CD4-positive, alpha-beta T cell treated with Interleukin-17A for 4 hours (primary cell): ENCODE data around the gene NT5DC4.

ENCODE experiments used
- DNase-seq: peaks from one replicate; pipeline ENCODE4 v3.0.0-alpha.2; 2020; ENCODE audit warnings: mixed read lengths

NT5DC4 gene

DNA sequence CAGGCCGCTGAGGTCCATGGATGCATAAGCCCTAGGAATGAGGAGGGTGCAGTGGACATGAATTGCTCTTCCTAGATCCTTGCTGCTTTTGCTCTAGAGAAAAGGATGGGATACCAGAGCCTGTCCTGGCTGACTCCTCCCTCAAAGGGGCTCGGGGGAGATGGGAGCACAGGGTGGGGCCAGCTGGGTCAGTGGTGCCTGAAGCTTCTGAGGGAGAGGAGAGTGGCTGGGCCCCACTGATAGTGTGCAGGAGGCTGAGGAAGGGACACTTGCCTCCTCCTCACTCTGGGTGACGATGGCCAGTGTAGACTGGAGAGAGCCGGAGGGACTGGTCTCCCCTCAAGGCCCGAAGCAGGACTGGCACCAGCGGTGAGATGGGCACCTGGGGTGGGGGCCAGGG, at the start of gene NT5DC4:
Gene NT5DC4 (plus strand): TSS at position 236 of the 400 bp plus-strand sequence. CDS start 60 bp downstream, at position 296.
- no peak for DNase-seq

DNA sequence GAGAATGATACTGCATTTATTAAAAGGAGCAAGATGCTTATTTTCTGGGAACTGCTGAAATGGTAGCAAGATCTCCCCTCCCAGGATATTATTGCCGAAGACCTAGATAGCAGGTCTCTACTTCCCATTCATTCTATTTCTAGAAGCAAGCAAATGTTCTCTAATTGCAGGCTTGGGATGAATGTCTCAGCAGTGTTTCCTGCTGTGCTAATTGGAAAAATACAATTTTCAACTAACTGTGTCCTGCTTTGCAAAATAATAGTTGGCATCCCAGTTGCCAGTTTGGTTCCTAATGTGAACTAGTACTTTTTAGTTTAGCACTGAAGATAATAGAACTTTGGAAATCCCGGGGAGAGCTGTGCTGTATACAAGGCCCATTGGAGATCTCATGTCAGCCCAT, 49.0 kb upstream of the NT5DC4 start:
- DNase-seq, result no peak

DNA sequence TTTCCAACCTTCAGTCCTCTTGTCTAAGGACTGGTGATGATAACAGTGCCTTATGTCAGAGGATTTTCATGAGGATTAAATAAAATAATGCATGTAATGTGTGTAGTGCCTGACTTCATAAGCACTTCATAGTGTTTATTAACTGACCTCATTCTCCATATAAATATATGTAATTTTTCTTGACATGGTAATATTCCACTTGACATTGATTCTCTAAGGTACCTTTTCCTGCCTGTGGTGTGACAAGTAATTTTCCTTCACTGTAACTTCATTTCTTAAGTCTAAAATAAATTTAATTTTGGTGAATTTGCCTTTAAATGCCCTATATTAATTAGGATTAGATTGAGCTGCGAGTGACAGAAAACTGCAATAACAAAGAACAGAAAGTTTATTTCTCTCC, 47.8 kb upstream of the NT5DC4 start:
- no peak for DNase-seq

DNA sequence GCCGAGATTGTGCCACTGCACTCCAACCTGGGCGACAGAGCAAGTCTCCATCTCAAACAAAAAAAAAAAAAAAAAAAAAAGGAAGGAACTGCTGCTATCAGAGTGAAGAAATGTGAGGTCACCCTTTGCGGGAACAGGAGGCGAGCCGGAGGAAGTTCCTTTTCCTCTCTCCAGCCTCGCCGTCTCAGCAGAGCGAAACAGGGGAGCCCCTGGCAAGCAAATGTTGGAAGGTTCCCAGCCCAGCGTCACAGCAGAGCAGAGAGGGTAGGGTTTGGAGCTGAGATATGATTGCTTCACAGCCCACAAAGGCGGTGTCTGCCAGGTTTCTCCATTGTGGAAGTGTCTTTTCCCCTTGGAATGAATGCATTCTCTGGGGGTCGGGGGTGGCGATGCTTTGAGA, 46.6 kb upstream of the NT5DC4 start:
- DNase-seq, result no peak

DNA sequence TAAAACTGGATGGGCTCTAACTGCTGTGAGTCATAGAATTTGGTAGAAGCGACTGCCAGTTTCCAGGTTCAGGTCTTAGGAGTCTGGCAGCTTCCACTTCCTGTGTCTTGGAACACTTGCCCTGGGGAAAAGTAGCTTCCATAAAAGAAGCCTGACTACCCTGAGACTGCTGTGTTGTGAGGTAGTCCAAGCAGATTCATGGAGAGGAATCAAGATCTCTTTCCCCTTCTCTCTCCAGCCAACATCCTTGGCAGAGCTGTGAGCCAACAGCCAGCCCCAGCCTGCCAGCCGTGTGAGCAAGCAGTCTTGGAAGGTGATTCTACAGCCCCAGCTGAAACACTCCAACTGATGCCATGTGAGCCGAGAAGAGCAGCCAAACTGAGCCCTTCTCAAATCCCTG, 41.3 kb upstream of the NT5DC4 start:
- no peak for DNase-seq

DNA sequence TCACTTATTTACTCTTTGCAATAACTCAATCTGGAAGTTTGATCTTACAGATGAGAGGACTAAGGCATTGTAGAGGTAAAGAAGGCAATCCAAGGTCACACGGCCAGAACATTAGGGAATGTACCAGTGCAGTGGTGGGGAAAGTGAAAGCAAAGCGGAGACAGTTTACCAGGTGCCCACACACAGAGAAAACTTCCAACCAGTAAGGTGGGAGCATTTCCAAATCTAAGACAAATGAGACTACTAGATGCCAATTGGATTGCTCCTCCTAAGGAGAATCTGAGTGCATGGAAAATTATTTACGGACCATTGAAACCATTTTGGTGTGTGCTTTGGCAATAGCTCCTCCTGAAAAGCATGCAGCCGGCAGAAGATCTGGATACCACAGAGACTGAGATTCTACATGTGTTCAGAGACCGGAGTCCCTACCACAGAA, 40.1 kb upstream of the NT5DC4 start:
- DNase-seq, result no peak

DNA sequence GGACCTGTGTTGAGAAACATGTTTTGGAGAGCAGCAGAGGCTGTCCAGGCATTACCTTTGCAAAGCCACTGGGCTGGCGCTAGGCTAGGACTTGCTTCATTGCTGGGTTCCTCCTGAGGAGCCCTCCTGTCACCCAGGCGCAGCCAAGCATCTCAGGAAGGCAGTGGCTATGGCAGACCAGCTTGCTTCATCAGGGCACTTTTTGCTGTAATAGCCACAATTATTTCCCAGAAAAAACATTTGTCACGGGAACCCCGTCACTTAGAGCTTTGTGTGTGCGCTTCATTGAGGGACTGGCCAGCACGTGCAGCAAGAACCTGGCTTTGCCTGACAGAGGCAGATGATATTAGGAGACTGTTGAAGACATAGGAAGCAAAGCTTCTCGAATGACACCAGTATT, 38.7 kb upstream of the NT5DC4 start:
- no peak for DNase-seq

DNA sequence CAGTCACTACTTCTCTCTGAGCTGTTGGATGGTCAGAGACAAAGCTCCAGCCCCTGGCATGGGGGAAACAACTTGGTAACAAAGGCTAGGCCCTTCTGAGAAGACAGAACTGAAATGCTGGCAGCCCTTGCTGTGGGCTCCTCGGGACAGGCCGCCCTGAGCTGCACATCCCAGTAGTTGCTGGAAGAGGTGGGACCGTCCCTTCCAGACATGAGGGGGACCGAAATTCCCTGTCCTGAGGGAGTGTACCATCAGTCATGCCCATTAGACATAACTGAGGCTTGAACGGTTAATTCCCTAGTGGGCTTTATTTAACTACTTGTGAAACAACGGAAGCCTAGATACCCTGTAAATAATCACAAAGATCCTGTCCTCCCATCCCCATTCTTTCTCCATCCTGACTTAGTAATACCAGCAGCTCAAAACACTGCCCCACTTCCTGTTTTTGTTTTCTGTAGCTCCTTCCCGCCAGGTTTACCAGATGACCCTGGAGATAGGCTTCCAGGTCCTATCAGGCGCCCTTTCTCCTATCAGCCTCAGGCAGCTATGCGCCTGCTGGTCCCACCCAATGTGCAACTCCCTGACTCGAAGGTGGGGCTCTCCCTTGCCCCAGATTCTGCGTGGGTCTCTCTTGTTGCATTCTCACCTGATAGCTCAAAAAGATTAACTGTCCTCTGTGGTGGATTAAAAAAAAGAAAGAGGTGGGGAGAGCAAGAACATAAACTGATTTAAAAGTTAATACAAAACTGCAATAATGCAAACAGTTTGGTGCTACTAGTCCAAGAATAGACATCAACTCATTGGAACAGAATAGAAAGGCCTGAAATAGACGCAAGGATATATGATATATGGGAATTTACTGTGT, 37.0 kb upstream of the NT5DC4 start:
- DNase-seq, result no peak

DNA sequence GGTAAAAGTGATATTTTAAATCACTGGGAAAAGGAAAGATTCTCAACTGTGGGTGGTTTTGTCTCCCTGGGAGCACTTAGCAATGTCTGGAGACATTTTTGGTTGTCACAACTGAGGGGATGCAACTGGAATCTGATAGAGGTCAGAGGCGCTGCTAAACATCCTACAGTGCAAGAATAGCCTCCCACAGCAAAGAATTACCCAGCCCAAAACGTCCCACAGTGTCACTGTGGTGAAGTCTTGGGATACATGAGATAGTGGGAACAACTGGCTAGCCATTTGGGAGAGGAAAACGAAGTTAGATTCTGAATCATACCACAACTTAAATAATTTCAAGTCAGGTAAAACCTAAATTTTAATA, 36.4 kb upstream of the NT5DC4 start:
- no peak for DNase-seq

DNA sequence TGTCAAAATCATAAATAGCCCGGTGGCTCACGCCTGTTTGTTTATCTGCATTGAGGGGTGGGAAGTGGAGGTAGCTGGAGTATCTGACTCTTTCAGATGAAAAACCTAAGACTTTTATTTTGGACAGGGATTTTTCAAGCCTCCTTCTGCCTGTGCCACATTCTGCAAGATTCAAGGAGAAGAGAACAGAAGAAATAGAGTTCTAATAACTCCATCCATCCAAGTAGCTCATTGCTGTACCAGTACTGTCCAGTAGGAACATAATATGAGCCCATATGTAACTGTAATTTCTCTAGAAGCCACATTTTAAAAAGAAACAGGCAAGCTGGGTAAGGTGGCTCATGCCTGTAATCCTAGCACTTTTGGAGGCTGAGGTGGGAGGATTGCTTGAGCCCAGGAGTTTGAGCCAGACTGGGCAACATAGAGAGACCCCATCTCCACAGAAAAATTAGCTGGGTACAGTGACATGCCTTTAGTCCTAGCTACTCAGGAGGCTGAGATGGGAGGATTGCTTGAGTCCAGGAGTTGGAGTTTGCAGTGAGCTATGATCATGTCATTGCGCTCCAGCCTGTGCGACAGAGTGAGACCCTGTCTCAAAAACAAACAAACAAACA, 35.4 kb upstream of the NT5DC4 start:
- DNase-seq, result no peak

DNA sequence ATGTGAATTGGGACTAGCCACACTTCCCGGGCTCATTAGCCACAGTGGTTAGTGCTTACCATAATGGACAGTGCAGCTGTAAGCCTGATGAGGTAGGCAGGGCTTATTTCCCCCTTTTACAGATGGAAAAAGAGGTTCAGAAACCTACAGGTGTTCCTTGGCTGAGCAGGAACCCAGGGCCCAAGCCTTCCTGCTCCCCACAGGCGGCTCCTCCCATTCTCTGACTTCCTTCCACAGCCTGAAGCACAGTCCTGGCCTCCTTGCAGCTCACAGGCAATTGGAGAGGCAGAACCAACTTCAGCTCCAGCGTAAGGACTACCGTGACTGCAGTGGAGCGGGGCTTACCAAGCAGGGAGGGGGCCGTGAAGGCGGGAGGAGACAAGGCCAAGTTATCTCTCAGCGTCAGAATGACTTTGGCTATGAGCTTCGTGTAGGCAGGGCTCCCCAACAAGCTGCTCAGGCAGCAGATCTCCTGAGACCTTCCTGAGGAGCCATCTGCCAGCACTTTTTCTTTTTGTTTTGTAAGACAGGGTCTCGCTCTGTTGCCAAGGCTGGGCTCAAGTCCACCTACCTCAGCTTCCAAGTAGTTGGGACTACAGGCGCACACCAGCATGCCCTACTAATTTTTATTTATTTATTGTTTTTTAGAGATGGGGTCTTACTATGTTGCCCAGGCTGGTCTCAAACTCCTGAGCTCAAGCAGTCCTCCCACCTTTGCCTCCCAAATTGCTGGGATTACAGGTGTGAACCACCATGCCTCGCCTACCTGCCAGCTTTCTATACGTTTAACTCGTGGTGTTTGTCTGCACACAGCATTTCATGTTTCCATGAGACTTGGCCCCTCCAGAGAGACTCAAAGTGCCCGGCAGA, 34.2 kb upstream of the NT5DC4 start:
- DNase-seq, result peak; percentile 13

DNA sequence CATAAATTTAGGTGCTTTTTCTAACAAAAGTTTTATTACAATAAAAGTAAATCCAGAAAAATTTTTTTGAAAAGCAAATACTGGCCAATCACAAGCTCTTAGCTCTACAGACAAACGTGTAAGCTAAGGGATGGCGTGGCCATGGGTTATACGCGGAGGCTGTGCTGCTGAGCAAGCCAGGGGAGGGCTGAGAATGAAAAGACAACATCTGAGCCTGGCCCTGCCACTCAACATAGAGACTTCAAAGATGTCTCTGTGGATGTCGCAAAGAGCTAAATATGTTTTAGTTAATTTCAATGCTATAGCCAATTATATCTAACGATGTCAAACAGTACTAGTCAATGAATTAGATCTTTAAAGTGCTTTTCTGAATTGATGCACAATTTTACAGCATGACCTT, 33.3 kb upstream of the NT5DC4 start:
- DNase-seq, result no peak

DNA sequence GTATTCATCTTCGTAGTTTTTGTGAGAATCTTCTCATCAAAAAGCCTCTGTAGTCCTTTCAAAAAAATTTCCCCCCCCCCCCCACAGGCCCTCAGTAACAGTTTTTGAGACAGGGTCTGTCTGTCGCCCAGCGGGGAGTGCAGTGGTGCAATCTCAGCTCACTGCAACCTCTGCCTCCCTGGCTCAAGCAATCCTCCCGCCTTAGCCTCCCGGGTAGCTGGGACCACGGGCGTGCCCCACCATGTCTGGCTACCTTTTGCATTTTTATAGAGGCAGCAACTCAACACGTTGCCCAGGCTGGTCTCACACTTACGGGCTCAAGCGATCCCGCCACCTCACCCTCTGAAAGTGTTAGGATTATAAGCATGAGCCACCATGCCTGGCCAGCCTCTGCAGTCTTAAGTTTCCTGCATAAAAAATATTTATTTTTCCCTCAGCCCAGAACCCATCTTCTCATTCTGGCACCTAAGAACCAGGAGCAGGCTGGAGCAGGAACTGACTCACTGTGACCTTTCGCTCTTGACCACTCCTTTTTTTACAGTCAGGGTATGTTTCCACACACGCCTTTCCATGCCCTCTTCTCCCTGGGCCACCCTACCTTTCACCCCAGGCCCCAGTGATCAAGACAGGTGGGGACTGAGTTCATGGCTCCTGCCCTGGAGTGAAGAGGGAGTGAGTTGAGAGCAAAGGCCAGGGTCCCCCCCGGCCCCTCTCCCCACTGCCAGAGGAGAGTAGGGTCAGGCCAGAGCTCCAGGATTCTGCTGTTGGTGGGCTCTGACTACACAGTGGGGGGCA, 32.5 kb upstream of the NT5DC4 start:
- DNase-seq, result no peak

DNA sequence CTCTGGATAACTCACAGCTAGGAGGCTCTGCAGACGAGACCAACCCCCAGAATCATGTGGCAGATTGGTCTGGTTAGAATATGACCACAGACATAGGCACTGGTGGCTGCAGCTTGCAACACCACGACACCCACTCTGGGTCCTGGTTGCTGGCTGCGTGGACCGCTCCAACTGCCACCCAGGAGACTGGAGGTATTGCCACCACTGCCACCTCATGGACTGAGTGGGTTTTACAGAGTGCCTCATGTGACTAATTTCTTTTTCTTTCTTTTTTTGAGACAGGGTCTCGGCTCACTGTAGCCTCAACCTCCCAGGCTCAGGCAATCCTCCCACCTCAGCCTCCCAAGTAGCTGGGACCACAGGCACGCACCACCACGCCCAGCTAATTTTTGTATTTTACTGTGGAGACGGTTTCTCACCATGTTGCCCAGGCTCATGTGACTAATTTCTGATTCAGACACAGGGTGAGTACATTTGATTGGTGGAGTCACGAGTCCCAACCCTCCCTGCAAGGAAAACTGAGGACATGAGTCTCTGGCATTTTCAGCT, 29.9 kb upstream of the NT5DC4 start:
- DNase-seq, result peak; percentile 79

DNA sequence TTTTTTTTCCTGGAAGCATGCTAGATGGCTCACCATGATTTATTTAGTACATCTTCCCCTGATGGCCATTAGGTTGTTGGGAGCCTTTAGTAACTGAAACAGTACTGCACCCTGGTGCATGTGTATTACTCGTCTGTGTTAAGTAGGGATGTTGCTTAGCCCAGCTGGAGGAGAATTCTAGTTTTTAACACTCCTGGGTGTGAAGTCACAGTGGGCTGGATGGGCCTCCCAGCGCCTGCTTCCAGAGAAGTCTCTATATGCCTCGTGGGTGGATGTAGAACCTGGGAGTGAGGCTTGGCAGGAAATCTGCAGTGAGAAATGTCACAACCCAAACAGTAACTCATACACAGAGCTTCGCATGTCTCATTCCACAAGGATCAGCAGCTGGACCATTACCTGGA, 28.9 kb upstream of the NT5DC4 start:
- no peak for DNase-seq

DNA sequence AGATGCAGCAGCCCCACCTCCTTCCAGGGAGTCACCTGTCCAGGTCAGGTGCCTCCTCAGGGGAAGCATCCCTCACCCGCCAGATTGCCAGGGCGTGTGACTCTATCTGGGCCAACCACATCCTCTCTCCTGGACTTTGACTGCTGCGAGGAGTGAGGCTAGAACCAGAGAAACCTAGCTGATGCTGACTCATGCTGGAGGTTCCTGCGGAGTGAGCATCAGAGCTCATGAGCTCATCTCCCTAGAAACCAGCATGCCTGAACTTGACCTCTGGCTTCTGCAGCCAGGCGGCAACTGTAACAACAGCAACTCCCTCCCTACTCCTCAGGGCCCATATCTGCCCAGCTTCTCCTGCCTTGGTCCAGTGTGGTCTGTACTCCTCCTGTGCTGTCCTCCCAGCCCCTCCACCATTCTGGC, 28.3 kb upstream of the NT5DC4 start:
- peak; percentile 69 for DNase-seq

DNA sequence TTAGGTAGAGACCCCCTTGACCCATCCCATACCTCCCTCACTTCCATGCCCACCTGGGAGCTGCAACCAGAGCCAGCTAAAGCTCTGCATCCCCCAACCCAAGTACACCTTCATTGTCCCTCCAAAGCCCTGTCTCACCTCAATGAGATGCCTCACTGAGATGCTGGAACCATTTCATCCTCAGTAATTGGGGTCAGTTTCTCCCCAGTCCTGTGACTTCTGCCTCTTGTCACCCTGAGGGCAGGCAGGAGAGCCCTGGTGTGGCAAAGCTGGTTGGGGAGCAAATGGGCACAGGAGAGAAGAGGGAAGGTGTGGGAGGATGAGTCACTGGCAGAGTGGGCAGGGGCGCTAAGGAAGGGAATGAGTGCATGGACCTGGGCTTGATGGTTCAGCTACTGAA, 27.9 kb upstream of the NT5DC4 start:
- DNase-seq, result no peak

DNA sequence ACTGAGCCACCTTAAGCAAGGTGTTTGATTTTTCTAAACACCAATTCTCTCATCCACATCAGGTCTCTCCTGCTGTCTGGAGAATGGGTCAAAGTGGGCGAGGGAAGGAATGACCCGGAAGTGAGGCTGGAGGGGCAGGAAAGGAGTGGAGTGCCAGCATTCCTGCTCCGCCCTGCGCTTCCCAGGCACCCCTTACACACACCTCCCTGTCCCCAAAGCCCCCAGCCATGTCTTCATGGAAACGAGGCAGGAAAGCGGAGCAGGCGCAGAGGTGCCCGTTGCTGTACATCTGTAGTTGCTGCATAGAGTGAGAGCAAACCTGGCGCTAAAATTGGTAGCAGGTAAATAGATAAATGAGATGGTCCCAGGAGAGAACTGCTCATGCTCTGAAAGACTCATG, 27.2 kb upstream of the NT5DC4 start:
- DNase-seq, result no peak

DNA sequence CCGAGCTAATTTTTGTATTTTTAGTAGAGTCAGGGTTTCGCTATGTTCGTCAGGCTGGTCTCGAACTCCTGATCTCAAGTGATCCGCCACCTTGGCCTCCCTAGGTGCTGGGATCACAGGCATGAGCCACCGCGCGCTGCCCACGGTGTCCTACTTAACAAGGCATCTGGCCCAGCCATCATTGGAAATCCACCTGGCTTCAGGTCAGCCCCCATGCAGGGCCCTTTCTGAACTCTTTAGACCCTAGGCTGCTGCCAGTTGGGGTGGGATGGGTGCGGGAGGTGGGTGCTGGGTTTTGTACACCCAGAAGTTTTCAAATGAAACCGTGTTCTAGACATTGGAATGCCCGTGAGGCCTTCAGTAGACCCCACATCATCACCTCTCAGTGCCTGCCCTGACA, 26.6 kb upstream of the NT5DC4 start:
- DNase-seq, result no peak

DNA sequence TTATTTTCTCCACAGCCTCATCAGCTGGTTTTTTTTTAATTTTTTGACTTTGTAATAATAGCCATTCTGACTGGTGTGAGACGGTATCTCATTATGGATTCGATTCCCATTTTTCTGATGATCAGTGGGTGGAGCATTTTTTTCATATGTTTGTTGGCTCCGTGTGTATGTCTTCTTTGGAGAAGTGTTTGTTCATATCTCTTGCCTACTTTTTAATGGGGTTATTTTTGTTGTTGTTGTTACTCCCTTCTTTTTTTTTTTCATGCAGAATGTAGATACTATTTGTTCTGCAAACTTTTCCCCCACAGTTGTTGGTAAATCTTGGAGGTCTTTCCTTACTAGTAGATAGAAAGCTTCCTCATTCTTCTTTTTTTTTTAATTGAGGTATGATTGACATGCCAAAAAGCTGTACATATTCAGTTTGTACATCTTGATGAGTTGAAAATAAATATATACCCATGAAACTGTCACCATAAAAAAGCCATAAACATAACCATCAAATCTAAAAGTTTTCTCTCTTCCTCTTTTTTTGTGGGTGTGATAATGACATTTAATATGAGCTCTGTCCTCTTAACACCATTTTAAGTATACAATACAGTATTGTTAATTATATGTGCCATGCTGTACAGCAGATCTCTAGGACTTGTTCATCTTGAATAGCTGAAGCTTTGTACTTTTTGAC, 21.8 kb upstream of the NT5DC4 start:
- no peak for DNase-seq

DNA sequence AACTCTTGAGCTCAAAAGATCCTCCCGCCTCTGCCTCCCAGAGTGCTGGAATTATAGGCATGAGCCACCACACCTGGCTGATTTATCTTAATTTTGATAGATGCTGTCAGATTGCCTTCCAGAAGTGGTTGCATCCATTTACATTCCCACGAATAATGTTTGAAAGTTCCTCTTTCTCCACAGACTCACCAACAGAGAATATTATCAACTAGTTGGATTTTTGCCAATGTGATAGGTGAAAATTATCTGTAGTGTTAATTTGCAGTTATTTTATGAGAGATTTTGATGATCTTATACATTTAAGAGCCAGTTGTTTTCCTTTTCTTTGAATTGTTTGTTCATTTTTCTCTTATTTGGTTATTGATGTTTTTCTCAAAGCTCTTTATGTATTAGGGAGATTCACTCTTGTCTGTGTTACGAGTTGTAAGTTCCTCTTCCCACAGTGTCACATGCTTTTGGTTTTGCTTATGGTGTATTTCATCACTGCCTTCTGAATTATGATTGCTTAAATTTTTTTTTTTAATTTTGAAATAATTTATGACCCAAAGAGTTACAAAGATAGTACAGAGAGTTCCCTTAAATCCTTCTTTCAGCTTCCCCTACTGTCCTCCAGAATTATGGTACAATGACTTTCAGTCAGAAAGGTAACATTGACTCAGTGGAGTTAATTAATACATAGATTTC, 20.7 kb upstream of the NT5DC4 start:
- DNase-seq, result no peak
